Activated T-helper 1 cell treated with anti-CD3 and anti-CD28 coated beads, Interleukin-2, amount 50 U/mL, for 16 hours (primary cell): ENCODE measurements around the gene RGS3.

Experiments
- DNase-seq, 2 donors: peaks; one replicate each; pipeline ENCODE4 v3.0.0-alpha.2; 2020; ENCODE audit warnings: low read depth in 1 of 2, low spot score in 1 of 2

The RGS3 gene

GRCh38 chr9:113528811-113529210 is 65.3 kb downstream of the RGS3 start:
- DNase-seq = no peak

- DNase-seq = no peak
Observed at GRCh38 chr9:113529336-113530009, 65.9 kb downstream of the RGS3 start.

- DNase-seq = no peak
Observed at GRCh38 chr9:113530022-113530635, 66.6 kb downstream of the RGS3 start.

DNA sequence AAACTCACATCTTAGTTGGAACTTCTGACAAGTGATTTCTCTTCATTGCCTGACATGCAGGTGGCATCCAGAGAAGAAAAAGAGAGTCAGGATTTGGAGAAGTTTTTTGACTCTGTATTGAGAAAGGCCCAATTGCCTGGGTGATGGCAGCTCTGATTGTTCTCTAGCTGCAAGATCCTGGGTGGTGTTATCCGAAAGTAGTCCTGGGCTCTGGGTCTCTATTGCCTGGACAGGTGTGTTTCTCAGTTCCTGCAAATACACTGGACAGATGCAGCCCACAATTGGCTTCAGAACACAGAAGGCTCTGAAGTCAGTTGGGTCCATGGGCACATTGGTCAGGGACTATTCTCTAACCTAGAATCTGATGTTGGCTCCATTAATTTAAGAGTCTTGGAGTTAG is 67.4 kb downstream of the RGS3 start:
- no peak for DNase-seq

DNA sequence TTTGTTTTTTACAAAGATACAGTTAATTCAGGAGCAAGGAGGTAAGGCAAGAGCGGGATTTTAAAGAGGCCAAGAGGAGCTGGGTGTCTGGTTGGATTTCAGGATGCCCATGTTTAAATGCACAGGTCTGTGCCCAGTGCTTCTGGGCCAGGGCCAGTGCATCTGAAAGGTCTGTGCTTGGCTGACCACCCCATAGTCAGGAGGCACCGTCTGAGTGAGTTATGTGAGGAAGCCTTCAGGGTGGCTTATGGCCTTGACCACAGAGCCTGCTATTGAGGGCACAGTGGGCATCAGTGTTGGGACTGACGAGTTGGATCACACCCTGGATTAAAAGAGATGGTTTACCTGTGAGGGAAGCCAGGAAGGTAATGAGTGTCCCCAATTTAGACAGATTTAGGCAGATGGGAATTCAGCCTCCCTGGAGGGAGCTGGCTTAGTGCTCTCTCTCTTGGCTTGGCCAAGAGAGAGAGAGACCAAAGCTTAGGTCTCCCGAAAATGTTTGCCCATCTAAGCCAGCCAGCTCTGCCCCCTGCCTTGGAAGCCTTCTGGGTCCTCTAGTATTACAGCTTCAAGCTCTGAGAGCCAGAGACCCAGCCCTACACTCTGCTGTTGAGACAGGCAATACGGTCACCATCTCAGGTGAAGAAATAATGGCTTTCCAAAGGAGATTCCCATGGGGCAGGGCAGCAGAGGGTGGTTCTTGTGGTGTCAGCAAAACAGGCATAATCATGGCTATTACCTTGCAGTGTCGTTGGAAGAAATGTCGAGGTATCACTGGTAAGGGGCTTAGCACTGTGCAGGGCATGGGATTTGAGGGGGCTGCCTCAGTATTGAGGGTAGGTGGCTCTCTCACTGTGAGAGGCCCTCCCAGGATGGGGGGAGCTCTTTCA is 68.6 kb downstream of the RGS3 start:
- no peak for DNase-seq

DNA sequence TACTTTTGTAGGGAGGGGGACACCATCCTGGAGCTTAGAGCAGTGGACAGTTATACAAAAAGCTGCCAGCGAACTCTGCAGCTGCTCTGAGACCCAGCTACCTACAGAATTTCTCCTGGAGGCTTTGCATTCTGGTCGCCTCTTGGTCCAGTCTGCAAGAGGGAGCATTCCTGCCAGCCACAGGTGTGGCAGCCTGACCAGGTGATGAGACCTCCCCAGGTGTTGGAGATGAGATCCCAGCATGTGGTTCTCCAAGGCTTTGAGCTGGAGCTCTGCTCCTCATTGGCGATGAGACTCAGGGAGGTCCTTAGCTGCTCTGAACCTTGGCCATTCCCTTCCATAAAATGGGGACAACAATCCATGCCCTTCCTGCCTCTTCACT is 69.3 kb downstream of the RGS3 start:
- no peak for DNase-seq

- DNase-seq = no peak
Observed at GRCh38 chr9:113533335-113534225, 70.1 kb downstream of the RGS3 start.

DNA sequence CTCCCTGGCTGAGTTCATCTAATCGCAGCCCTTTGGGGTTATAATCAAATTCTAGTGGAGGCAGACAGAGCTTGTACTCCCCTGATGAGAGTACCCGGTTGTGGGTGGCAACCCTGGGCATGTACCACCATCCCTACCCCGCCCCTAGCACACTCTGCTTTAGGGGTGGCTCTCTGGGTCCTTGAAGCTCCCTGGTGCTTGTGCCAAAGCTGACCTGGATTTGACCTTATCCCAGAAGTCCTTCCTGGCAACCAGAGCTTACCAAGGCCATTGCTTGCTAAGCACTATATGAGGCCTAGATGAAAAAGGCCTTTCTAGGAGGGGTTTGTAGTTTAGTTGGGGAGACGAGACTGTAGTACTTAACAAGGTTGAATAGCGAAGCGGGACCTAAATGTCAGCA is 72.2 kb downstream of the RGS3 start:
- no peak for DNase-seq

DNA sequence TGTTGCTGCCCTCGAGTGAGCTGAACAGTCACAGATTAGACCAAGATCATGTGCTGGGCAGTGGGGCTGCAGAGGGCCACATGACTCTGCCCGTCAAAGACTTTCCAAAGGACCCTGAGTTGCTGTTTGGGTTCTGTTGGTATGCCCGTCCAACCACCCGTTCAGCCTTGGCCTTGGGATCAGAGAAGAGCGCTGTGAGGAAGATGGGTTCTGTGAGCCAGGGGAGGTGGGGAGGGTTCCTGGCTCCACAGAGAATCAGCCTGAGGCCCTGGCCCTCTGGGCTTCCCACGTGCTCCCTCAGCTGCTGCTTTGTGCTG is 72.6 kb downstream of the RGS3 start:
- DNase-seq = no peak

- DNase-seq = no peak
Observed at GRCh38 chr9:113536483-113537228, 73.1 kb downstream of the RGS3 start.

GRCh38 chr9:113537229-113537810 is 73.8 kb downstream of the RGS3 start:
- no peak for DNase-seq

- no peak for DNase-seq
Observed at GRCh38 chr9:113538131-113538530, 74.6 kb downstream of the RGS3 start.

GRCh38 chr9:113538701-113539430 is 75.3 kb downstream of the RGS3 start:
- DNase-seq = no peak

GRCh38 chr9:113540466-113540865 is 76.9 kb downstream of the RGS3 start:
- DNase-seq = no peak

- DNase-seq = no peak
Observed at GRCh38 chr9:113541019-113541900, 77.7 kb downstream of the RGS3 start.

DNA sequence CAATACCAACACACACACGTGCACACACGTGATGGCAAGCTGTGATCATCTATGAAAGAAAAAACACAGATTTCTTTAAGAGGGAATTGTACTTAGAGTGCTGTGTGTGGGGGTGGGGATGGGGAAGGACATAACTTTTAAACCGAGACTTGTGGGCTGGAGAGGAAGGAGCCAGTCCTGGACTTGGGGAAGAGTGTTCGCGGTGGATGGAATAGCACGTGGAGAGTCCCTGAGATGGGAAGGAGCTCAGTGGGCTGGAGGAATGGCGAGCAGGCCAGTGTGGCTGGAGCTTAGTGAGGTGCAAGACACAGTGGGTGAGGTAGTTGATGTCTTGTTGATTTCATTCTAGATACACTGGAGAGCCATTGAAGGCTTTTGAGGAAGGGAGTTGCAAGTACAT is 78.5 kb downstream of the RGS3 start:
- no peak for DNase-seq

GRCh38 chr9:113542741-113543140 is 79.2 kb downstream of the RGS3 start:
- no peak for DNase-seq

- DNase-seq = no peak
Observed at GRCh38 chr9:113543296-113543981, 79.9 kb downstream of the RGS3 start.
